Measurements from ENCODE around the gene NACC2. TPM values are rescaled to one million over a fixed set of nuclear protein-coding genes. Genes with fewer than 3 reads are reported as not detected.

NACC2 gene
- polyA plus RNA-seq, 1 donor from 2014 or later: 0.78 TPM

DNA sequence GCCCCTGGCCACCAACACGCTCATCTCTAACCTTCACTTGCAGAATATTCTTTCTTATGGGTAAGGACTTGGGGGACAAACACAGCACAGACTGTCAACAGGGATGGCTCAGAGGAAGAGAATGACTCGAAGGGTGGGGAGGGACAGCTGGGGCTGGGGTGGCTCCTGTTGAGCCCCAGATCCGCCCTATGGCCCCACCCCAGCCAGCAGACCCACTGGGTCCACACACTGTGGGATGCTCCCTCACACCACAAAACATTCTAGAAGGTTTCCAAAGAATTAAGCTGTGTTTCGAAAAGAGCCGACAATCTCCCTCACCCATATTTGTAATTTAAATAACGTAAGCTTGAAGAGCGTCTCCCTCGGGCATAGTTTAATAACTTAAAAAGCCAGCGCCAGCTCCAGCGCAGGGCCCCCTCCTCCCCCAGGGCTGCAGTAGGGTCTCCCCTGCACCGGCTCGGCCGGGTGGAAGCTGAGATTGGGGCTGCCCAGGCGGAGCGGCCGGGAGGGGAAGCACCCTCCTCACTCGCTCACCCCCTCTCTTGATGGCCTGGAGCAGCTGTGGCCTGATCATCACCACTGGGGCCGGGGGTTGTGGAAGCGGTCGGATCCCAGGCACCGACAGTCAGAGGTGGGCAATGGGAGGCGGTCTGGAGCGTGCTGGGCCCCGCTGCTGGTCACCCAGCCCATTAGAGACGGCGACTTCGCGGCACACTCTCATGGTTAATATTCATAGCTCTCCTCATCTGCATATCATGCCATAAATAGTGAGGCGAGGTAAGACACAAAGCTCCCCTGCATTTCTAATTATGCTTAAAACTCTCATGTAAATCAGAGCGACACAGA lies 37.6 kb downstream of the NACC2 start:
- H3K4me1 Mint-ChIP-seq: peaks cover 9 to 10% (median 10%) of the 10 kb centered on the region in 3 donors
- H3K36me3 Mint-ChIP-seq: no peaks in the 10 kb centered on the region
- H3K4me3 Mint-ChIP-seq: peak overlapping the region in 2 of 4 donors; percentile 65 to 75
- H3K27ac Mint-ChIP-seq: peak overlapping the region in 1 of 3 donors; percentile 23
- H3K27me3 Mint-ChIP-seq: peaks cover 25% of the 10 kb centered on the region
- no peaks in the 10 kb centered on the region for H3K9me3 Mint-ChIP-seq

GRCh38 chr9:136056546-136057235 lies 38.4 kb downstream of the NACC2 start:
- Mint-ChIP-seq H3K27me3 (peaks cover 29% of the 10 kb centered on the region), H3K4me1 (peaks cover 9 to 12% (median 10%) of the 10 kb centered on the region in 3 donors), H3K4me3 (peak overlapping the region in 2 of 4 donors; percentile 65 to 75), H3K9me3 (no peaks in the 10 kb centered on the region), H3K27ac (no peak overlapping the region), H3K36me3 (no peaks in the 10 kb centered on the region)

DNA sequence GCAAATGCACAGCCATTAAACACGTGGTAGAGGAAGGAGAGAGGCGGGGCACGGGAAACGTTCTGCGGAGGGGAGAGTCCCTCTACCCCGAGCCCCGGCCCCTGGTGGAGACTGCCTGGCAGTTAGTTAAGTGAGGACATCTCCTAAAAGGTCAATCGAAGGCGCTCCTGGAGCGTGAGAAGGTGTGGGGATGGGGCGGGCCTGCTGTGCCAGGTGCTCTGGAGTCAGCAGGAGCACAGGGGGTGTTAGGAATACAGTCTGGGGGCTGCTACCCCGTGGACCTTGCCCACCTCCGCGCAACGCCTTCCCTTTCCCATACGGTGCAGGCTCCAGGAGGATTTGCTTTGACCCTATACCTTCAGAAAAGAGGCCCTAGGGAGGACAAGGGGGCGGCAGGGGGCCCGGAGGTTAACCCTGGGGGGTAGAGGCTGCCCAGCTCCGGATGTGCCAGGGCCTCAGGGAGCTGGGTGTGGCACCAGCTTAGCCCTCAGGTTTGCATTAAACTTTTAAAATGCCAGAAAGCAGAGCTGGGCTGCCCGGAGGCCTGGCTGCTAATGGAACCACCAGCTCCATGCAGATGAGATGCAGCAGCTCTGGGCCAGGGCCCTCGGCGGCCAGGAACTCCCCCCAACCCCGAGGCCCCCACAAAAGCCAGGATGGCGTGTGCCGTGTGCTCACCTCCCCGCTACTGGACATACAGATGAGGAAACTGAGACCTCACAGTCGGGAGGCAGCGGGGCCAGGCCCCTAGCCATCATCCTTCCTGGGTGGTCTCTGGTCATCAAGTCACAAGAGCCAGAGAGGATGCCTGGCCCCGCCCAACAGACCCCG lies 39.2 kb downstream of the NACC2 start:
- no peaks in the 10 kb centered on the region for H3K9me3 Mint-ChIP-seq
- H3K36me3 Mint-ChIP-seq: no peaks in the 10 kb centered on the region
- peak overlapping the region in 1 of 3 donors; percentile 90 for H3K27ac Mint-ChIP-seq
- H3K4me3 Mint-ChIP-seq: peak overlapping the region in 3 of 4 donors; percentile 25 to 83 (median 75)
- H3K4me1 Mint-ChIP-seq: peaks cover 9 to 12% (median 10%) of the 10 kb centered on the region in 3 donors
- H3K27me3 Mint-ChIP-seq: peaks cover 29% of the 10 kb centered on the region

GRCh38 chr9:136054798-136055714 lies 40.0 kb downstream of the NACC2 start:
- Mint-ChIP-seq H3K27ac (peak overlapping the region in 1 of 3 donors; percentile 90), H3K27me3 (peaks cover 29% of the 10 kb centered on the region), H3K9me3 (no peaks in the 10 kb centered on the region), H3K4me1 (peaks cover 9 to 12% (median 10%) of the 10 kb centered on the region in 3 donors), H3K36me3 (no peaks in the 10 kb centered on the region), H3K4me3 (peak overlapping the region in 3 of 4 donors; percentile 25 to 83 (median 65))

- H3K27me3 Mint-ChIP-seq: peaks cover 29% of the 10 kb centered on the region
- H3K4me1 Mint-ChIP-seq: peaks cover 9 to 12% (median 10%) of the 10 kb centered on the region in 3 donors
- no peaks in the 10 kb centered on the region for H3K36me3 Mint-ChIP-seq
- H3K4me3 Mint-ChIP-seq: no peak overlapping the region
- no peak overlapping the region for H3K27ac Mint-ChIP-seq
- H3K9me3 Mint-ChIP-seq: no peaks in the 10 kb centered on the region
Observed at GRCh38 chr9:136054146-136054545, 40.9 kb downstream of the NACC2 start.

DNA sequence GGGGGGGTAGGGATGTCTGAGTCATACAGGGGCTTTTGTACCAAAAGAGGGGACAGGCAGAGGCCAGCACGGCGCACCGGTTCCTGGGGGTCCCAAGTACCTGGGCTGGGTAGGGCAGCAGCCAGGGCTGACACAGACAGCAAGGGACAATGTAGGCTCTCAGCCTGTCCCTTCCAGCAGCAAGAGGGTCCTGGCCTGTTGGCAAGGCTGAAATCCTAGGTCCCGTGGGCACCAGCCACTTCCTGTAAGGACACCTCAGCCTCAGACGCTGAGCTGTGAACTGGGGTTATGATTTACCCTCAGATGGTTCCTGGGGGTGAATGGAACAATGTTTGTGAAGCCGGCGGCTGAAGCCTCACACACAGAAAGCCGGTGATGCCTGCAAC lies 41.3 kb downstream of the NACC2 start:
- Mint-ChIP-seq H3K9me3 (no peaks in the 10 kb centered on the region), H3K36me3 (no peaks in the 10 kb centered on the region), H3K27ac (no peak overlapping the region), H3K4me3 (no peak overlapping the region), H3K4me1 (peaks cover 9 to 12% (median 10%) of the 10 kb centered on the region in 3 donors), H3K27me3 (peaks cover 29% of the 10 kb centered on the region)

GRCh38 chr9:136052991-136053756 lies 41.9 kb downstream of the NACC2 start:
- no peaks in the 10 kb centered on the region for H3K9me3 Mint-ChIP-seq
- H3K4me1 Mint-ChIP-seq: peaks cover 7 to 12% (median 10%) of the 10 kb centered on the region in 3 donors
- H3K27ac Mint-ChIP-seq: no peak overlapping the region
- peaks cover 31% of the 10 kb centered on the region for H3K27me3 Mint-ChIP-seq
- H3K36me3 Mint-ChIP-seq: no peaks in the 10 kb centered on the region
- H3K4me3 Mint-ChIP-seq: no peak overlapping the region

GRCh38 chr9:136052472-136052880 lies 42.6 kb downstream of the NACC2 start:
- H3K9me3 Mint-ChIP-seq: no peaks in the 10 kb centered on the region
- H3K27ac Mint-ChIP-seq: no peak overlapping the region
- H3K36me3 Mint-ChIP-seq: no peaks in the 10 kb centered on the region
- H3K4me3 Mint-ChIP-seq: no peak overlapping the region
- H3K4me1 Mint-ChIP-seq: peaks cover 2 to 9% (median 4%) of the 10 kb centered on the region in 3 donors
- peaks cover 27% of the 10 kb centered on the region for H3K27me3 Mint-ChIP-seq

DNA sequence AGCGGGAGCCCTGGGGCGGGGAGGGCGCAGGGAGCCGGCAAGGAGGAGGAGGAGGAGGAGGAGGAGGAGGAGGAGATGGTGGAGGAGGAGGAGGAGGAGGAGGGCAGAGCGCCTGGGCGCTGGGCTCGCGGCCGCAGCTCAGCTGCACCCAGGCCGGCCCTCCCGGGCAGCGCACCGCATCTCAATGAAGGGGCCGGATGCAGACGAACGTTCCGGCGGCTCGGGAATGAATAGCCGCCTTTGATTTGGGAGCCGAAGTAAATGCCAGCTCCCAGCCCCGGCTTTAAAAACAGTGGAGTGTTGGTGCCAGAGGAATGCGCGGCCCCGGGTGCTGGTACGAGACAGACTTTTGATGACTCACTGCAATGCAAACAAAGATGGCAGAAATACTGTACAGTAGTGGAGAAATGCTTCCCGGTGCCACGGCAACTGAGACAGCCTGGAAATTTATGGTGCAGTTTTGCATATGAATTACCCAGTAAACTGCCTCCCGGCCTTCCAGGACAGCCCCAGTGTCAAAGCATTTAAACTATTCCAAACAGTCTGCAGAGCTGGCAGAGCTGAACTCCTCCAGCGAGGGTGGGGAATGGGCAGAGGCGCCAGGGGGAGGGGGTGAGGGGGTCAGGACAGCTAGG lies 43.1 kb downstream of the NACC2 start:
- H3K27me3 Mint-ChIP-seq: peaks cover 22% of the 10 kb centered on the region
- H3K9me3 Mint-ChIP-seq: no peaks in the 10 kb centered on the region
- no peak overlapping the region for H3K27ac Mint-ChIP-seq
- peak overlapping the region in 2 of 4 donors; percentile 46 to 67 for H3K4me3 Mint-ChIP-seq
- no peaks in the 10 kb centered on the region for H3K36me3 Mint-ChIP-seq
- H3K4me1 Mint-ChIP-seq: peaks cover 0 to 4% (median 0%) of the 10 kb centered on the region in 3 donors

DNA sequence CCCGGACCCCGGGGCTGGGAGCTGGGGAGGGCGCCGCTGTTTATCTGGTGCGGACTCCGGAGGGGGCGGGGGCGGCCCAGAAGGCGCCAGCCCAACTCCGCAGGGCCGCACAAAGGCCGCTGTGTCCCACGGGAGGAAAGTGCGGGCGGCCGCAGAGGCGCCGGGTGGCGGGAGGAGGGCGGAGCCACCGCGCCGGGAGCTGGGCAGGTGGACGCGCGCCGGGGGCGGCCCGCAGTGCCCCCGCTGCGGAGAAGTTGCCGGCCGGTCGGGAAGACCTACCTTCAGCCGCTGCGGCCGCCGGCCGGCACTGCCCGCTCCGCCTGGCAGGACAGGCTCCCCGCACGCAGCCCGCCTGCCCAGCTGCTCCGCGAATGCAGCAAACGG lies 43.6 kb downstream of the NACC2 start:
- Mint-ChIP-seq H3K36me3 (no peaks in the 10 kb centered on the region), H3K4me3 (no peak overlapping the region)

DNA sequence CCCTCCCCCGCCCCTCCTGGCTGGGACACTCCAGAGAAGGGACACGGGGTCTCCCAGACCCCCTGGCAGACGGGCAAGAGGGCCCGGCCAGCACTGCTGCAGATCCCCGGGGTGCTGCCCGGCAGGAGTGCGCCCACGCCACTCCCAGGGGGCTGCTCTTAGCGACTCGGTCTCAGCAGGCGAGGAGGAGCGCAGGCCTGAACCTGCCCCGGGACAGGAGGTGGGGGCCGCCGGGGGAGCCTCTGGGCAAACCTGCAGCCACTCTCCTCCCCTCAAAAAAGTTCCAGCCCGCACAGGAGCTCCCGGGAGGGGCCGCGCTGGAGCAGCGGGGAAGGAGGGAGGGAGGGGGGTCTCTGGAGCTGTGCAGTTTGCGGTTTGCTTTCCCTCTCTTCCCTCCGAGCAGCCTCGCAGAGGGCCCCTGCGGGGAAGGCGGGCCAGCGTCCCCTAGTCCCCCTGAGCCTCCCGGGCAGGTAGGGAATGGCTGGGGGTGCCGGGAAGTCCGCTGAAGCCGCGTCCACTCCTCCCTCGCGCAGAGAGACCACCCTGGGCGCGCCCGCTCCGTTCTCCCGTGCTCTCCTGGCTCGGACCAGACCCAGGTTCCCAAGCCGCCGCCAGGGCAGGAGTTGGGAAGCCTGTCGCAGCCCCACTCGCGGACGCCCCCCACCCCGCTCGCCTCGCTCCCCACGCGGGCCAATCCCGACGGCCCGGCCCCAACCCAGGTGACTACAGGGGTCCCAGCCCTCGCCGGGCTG lies 44.2 kb downstream of the NACC2 start:
- Mint-ChIP-seq H3K9me3 (no peaks in the 10 kb centered on the region), H3K36me3 (no peaks in the 10 kb centered on the region), H3K4me1 (peaks cover 0 to 4% (median 0%) of the 10 kb centered on the region in 3 donors), H3K27me3 (peaks cover 24% of the 10 kb centered on the region), H3K27ac (no peak overlapping the region), H3K4me3 (peak overlapping the region in 1 of 4 donors; percentile 65)

More for the DNA sequence above, 43.6 kb downstream of the NACC2 start:
- peaks cover 0 to 4% (median 0%) of the 10 kb centered on the region in 3 donors for H3K4me1 Mint-ChIP-seq
- H3K27me3 Mint-ChIP-seq: peaks cover 24% of the 10 kb centered on the region
- no peak overlapping the region for H3K27ac Mint-ChIP-seq
- H3K9me3 Mint-ChIP-seq: no peaks in the 10 kb centered on the region

DNA sequence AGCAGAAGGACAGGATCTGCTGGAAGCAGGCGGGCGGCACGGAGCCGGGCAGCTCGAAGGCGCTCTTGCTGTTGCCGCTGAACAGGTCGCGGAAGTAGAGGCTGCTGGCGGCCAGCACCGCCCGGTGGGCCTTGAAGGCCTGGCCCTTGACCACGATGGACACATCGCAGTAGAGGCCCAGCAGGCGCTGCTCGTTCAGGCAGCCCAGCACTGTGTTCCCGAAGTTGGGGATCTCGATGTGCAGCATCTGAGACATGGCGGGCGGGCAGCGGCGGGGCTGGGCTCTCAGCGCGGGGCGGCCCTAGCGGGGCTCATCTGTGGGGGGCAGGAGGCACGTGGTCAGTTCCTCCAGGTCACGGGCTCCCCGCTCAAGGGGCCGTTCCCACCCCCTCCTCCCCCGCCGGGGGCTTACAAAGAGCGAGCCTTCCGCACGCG lies 44.8 kb downstream of the NACC2 start:
- peaks cover 19% of the 10 kb centered on the region for H3K27me3 Mint-ChIP-seq
- no peaks in the 10 kb centered on the region for H3K9me3 Mint-ChIP-seq
- peaks cover 0 to 2% (median 0%) of the 10 kb centered on the region in 3 donors for H3K4me1 Mint-ChIP-seq
- no peak overlapping the region for H3K27ac Mint-ChIP-seq
- no peak overlapping the region for H3K4me3 Mint-ChIP-seq
- no peaks in the 10 kb centered on the region for H3K36me3 Mint-ChIP-seq
